Hematopoietic multipotent progenitor cell treated with erythropoietin and hydrocortisone succinate and interleukin-3 and kit ligand, for 17 days (in vitro differentiated cells): ENCODE measurements around the gene SECISBP2.

Experiments
- DNase-seq: peaks from one replicate; pipeline ENCODE4 v3.0.0-alpha.2; 2015; ENCODE audit warnings: low spot score

Gene SECISBP2

GRCh38 chr9:89350988-89351557 is 32.8 kb downstream of the SECISBP2 start:
- DNase-seq, result no peak

DNA sequence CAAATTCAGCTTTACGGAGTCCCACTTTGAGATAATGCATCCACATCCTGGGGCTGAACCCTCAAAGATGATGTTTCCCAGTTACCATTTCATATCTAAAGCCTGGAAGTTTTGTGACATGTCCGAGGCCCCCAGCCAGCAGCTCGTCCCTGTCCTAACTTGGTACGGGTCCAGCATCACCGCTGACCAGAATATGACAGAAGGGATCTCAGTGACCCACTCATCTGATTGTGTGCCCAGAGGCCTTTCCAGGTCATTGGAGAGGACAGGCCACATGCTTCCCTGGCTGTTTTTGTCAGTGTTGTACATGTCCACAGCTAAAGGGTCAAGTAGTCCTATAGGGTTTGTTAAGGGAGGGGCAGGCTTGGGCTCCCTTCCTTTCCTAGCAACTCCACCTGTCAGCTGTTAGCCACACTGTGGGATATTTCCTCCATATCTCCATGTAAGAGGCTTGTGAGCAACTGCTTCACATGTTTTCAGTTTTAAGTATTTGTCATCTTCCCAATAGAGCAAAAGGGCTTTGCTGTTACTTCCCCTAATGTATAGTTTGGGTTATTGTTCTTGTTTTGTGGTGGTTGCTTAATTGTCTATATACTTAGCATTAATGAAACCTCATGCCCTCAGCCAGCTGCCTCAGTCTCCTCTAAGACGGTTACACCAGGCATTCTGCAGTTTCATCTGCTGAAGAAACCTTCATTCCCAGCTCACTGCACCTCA is 33.4 kb downstream of the SECISBP2 start:
- no peak for DNase-seq

GRCh38 chr9:89352451-89352850 is 34.2 kb downstream of the SECISBP2 start:
- DNase-seq, result no peak

DNA sequence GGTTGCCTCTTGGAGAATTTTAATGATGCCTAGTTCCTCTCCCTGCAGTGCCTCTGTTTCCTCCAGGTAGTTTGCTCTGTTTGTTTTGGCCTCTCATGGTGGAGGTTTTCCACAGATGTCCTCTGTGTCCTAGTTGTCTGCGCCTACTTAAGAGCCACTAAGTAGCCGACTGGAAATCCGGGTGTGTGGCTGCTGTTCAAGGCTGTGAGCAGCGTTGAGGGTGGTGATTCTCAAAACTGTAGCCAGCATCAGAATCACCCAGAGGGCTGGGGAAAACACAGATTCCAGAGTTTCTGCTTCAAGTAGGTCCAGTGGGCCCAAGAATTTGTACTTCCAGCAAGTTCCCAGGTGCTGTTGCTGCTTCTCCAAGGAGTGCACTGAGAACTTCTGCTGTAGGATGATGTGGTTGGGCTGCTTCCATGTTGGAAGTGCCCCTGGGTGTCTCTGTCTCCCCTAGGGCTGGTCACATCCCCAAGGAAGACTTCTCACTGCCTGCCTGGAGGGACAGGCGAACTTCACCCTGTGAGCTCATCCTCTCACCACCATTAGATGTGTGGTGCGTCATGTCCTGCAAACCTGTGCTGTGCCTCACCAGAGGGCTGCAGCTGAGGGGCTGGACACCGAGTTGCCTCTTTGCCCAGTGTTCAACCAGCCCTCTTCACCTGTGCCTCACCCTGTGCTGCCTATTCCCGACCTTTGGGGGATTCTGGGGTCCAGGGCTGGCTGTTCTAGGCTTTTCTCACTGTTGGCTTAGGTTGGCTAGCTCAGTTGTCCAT is 34.8 kb downstream of the SECISBP2 start:
- DNase-seq, result no peak

DNA sequence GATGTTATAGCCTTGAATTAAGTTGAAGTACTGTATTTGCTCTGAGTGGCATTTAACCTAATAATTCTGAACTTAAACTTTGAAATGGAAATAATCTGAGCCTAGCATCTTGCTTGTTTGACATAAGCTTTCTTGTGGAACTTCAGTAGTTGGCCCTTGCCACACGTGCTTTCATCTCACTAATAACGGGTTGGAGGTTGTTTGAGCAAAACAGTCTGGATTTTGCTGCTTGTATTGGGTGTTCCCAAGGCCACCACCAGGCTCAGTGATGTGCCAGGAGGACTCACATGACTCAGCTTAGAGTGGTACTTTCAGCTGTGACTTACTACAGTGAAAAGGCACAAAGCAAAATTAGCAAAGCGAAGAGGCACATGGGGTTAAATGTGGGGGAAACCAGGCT is 35.7 kb downstream of the SECISBP2 start:
- DNase-seq, result no peak

- no peak for DNase-seq
Measured at GRCh38 chr9:89354471-89354870, 36.2 kb downstream of the SECISBP2 start.

DNA sequence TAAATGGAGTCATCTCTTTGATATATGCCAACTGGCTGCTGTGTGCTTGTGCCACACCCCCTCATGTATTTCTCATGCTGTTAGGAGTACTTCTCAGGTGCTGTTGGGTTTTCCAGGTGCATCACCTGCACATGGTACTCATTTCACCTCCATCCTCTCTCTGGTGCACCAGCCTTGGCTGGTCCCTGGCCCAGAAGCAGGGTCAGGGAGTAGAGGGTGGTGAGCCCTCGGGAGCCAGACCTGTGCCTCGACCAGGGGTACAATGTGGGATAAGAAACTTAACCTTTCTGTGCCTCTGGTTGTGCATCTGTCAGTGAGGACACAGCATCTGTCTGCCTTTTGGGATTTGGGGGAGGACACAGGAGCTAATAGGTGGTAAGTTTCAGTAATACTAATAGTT is 38.5 kb downstream of the SECISBP2 start:
- no peak for DNase-seq

GRCh38 chr9:89357331-89358197 is 39.3 kb downstream of the SECISBP2 start:
- no peak for DNase-seq

- no peak for DNase-seq
Measured at GRCh38 chr9:89358376-89358916, 40.1 kb downstream of the SECISBP2 start.

GRCh38 chr9:89358985-89359384 is 40.7 kb downstream of the SECISBP2 start:
- DNase-seq, result no peak

DNA sequence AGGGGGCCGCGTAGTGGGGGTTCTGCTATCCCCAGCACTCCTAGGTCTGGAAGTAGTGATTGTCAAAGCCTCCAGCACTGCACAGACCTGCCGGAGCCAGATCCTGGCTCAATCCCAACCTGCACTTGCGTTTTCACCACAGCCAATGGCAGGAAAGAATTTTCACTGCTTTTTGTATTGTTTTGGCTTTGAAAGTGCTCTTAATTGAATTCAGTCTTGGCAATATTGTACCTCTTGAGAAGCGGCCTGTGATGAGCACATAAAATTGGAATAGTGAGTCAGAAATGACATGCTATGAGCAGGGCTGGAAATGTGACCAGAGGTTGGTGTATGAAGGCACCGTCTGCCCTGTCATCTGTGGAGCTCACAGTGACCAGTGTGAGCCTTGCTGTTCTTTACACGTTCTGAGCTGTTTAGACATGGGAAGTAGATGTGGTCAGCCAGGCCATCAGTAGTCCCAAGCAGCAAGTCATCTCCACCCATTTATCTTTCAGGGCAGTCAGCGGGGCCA is 41.5 kb downstream of the SECISBP2 start:
- DNase-seq, result no peak

DNA sequence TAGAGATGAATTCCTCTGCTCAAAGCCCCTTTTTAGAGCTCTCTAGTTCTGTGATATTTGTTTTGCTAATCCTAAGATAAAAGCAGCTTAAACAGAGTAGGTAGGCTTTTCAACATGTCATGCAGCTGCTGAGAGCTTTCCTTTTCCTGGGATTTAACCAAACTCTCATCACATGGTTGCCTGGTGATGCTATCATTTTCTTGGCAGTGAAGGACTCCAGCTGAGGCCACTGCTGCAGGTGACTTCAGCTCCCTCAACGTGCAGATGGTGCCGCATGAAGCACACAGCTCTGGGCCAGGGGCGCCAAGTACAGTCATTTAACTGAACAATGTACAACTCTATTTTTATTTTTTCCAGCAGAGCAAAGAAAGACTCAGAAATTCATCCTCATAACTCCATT is 42.2 kb downstream of the SECISBP2 start:
- no peak for DNase-seq

DNA sequence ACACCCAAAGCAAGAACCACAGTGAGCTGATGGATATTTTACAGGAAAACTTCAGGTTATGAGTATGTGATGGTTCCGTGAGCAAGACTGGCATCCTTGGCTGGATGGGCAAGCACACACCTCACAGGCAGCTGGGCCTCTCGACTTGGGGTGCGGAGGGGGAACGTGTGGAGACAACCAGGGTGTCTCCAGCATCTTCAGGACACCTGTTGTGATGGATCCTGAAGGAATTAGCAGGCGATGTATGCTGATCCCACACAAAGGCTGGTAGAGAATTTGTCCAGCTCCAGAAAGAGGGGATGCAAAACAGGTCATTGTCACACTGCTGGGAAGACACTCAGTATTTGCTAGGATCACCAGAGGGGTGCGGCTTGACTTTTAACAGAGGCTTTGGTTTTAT is 42.7 kb downstream of the SECISBP2 start:
- DNase-seq, result no peak

GRCh38 chr9:89361816-89362646 is 43.7 kb downstream of the SECISBP2 start:
- no peak for DNase-seq

DNA sequence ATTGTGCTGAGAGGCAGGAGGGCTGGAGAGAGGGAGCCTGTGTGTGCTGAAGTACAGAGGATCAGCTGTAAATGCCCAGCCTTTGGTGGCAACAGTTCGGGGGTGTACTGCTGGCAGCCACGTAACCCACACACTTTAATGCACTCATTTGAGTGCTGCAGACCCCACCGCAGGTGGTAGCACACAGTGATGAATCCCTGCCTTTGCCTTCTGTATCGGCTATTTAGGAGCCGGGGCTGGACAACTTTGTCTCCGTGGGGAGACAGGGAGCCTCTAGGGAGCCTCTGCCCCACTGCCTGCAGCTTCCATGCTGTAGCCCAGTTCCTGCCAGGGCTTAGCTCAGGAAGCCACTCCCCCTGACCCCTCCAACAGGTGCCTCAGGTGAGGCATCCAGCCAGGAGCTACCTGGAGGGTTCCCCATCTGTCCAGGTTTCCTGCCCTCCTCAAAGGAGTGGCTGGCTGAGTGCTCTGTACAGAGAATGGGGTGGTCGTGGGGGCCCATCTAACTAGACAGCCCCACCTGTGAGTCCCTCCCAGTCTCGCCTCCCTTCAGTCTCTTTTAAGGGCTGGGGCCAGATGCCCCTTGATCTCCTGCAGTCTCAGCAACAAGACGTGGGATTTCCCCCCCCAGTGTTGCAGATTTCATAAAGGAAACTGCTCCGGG is 44.5 kb downstream of the SECISBP2 start:
- DNase-seq, result no peak

- no peak for DNase-seq
Measured at GRCh38 chr9:89363311-89363670, 45.0 kb downstream of the SECISBP2 start.

- no peak for DNase-seq
Measured at GRCh38 chr9:89363921-89364665, 45.8 kb downstream of the SECISBP2 start.

DNA sequence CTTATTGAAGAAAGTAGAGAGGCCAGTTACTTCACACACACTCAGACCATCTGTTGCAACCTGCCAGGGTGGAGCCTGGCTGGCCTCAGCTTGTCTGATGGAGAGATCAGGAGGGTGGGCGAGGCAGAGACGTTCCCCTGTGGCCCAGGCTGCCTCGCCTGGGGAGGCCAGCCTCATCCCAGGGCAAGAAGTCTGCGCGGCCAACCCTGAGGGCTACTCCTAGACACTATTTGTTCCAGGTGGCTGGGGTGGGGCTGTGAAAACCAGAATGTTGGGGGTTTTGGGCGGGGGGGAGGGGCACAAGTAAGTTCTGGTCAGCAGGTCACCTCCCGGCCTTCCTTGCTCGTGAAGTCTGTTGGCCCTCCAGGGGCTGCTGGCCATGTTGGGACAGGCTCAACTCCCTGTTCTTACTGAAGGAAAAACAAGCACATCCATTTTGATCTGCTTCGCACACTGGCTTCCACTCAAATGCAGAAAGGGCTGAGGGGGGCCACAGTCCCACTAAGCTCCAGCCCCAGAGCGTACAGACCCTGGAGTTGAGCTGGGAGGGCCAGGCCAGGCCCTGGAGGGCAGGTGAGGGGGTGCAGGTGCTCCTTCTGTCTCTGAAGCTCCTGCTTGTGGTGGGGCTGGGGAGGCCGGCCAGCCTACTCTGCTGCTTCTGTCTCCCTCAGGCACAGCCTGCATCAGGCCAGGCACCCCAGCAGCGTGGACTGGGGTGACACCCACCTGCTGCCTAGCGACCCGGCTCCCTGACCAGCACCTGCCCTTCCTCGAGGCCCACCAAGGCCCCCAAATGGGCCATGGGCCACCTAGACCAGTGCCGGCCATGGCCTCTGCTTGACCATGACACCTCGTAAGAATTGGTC is 46.6 kb downstream of the SECISBP2 start:
- no peak for DNase-seq

- no peak for DNase-seq
Measured at GRCh38 chr9:89365532-89365912, 47.2 kb downstream of the SECISBP2 start.
